Nephron (organoid): Measurements from ENCODE around the gene MTR.

ENCODE experiments used
- H3K27ac Mint-ChIP-seq, 3 experiments: 2 replicates each; pipeline ENCODE4 v1.8.0; 2020; ENCODE audit warnings: mixed read lengths in 3 of 3, mild to moderate bottlenecking in 2 of 3, moderate library complexity in 1 of 3
- H3K27me3 Mint-ChIP-seq: 2 replicates; pipeline ENCODE4 v1.8.0; 2021; ENCODE audit warnings: low read depth, mild to moderate bottlenecking, moderate library complexity, mixed read lengths
- H3K36me3 Mint-ChIP-seq: 2 replicates; pipeline ENCODE4 v1.8.0; 2020; ENCODE audit warnings: low read depth, mixed read lengths
- H3K4me1 Mint-ChIP-seq: 2 replicates; pipeline ENCODE4 v1.8.0; 2020; ENCODE audit warnings: mixed read lengths
- H3K4me3 Mint-ChIP-seq, 3 experiments: 2 replicates each; pipeline ENCODE4 v1.8.0; 2020; ENCODE audit warnings: mild to moderate bottlenecking in 3 of 3, mixed read lengths in 3 of 3, moderate library complexity in 2 of 3
- H3K9me3 Mint-ChIP-seq: 2 replicates; pipeline ENCODE4 v1.8.0; 2020; ENCODE audit warnings: mixed read lengths
- TF ChIP-seq, protein P1 (sequence below), 3 experiments: fragments of 200-600 bp; sonication (generic); IDR thresholded peaks; one replicate each; pipeline ENCODE4 v1.5.0; 2021; ENCODE audit warnings: antibody characterized with exemption in 3 of 3; ENCODE audit not compliant: unreplicated experiment in 3 of 3

MTR gene

GRCh38 chr1:236830560-236830959, 35.5 kb downstream of the MTR start:
- Mint-ChIP-seq H3K36me3 (peaks cover 63% of the 10 kb centered on the region), H3K4me1 (peaks cover 7% of the 10 kb centered on the region), H3K27me3 (no peaks in the 10 kb centered on the region), H3K4me3 (no peak overlapping the region), H3K9me3 (no peaks in the 10 kb centered on the region), H3K27ac (no peak overlapping the region)
- TF ChIP-seq, protein P1, sequence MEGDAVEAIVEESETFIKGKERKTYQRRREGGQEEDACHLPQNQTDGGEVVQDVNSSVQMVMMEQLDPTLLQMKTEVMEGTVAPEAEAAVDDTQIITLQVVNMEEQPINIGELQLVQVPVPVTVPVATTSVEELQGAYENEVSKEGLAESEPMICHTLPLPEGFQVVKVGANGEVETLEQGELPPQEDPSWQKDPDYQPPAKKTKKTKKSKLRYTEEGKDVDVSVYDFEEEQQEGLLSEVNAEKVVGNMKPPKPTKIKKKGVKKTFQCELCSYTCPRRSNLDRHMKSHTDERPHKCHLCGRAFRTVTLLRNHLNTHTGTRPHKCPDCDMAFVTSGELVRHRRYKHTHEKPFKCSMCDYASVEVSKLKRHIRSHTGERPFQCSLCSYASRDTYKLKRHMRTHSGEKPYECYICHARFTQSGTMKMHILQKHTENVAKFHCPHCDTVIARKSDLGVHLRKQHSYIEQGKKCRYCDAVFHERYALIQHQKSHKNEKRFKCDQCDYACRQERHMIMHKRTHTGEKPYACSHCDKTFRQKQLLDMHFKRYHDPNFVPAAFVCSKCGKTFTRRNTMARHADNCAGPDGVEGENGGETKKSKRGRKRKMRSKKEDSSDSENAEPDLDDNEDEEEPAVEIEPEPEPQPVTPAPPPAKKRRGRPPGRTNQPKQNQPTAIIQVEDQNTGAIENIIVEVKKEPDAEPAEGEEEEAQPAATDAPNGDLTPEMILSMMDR (IDR thresholded peaks at IDR 0.05; ENCODE audit: unreplicated experiment in 3 of 3) = no peak

- H3K4me1 Mint-ChIP-seq = peaks cover 7% of the 10 kb centered on the region
- peaks cover 65% of the 10 kb centered on the region for H3K36me3 Mint-ChIP-seq
- no peak overlapping the region for H3K27ac Mint-ChIP-seq
- TF ChIP-seq, protein P1 (IDR thresholded peaks at IDR 0.05; ENCODE audit: unreplicated experiment in 3 of 3) = no peak
- no peaks in the 10 kb centered on the region for H3K27me3 Mint-ChIP-seq
- H3K9me3 Mint-ChIP-seq = no peaks in the 10 kb centered on the region
- H3K4me3 Mint-ChIP-seq = no peak overlapping the region
Measured at GRCh38 chr1:236833575-236833974, 38.5 kb downstream of the MTR start.

GRCh38 chr1:236834876-236835275, 39.8 kb downstream of the MTR start:
- Mint-ChIP-seq H3K36me3 (peaks cover 63% of the 10 kb centered on the region), H3K9me3 (no peaks in the 10 kb centered on the region), H3K4me1 (peaks cover 7% of the 10 kb centered on the region), H3K4me3 (no peak overlapping the region), H3K27me3 (no peaks in the 10 kb centered on the region), H3K27ac (peak overlapping the region in 1 of 3 experiments; percentile 1)
- TF ChIP-seq, protein P1 (IDR thresholded peaks at IDR 0.05; ENCODE audit: unreplicated experiment in 3 of 3) = no peak

DNA sequence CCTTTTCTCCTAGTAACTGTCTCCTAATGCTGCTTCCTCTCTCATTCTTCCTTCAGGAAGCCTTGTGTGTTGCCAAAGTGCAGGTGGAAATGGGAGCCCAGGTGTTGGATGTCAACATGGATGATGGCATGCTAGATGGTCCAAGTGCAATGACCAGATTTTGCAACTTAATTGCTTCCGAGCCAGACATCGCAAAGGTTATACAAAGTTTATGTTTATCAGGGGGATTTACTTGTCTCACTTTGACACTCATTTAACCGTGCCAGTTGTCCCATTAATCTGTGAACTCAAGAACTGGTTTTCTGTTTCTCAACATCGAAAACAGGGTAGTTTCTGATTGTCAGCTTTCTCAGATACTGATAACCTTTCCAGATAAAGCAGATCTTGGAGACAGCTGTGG, 40.4 kb downstream of the MTR start:
- H3K9me3 Mint-ChIP-seq = no peaks in the 10 kb centered on the region
- H3K4me1 Mint-ChIP-seq = peaks cover 7% of the 10 kb centered on the region
- H3K27ac Mint-ChIP-seq = peak overlapping the region in 1 of 3 experiments; percentile 1
- peaks cover 64% of the 10 kb centered on the region for H3K36me3 Mint-ChIP-seq
- TF ChIP-seq, protein P1 (IDR thresholded peaks at IDR 0.05; ENCODE audit: unreplicated experiment in 3 of 3) = no peak
- no peak overlapping the region for H3K4me3 Mint-ChIP-seq
- H3K27me3 Mint-ChIP-seq = no peaks in the 10 kb centered on the region

DNA sequence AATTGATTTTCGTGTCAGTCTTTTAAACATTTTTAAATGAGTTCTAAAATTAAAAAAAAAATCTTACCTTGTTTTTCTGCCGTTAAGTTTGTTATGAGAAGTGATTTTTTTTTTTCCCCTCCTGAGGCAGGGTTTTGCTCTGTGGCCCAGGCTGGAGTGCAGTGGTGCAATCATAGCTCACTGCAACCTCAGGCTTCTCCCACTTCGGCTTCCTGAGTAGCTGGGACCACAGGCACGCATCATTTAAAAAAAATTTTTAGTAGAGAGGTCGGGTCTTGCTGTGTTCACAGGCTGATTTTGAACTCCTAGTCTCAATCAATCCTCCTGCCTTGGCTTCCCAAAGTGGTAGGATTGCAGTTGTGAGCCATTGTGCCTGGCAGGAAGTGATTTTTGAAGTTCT, 41.1 kb downstream of the MTR start:
- no peak overlapping the region for H3K27ac Mint-ChIP-seq
- TF ChIP-seq, protein P1 (IDR thresholded peaks at IDR 0.05; ENCODE audit: unreplicated experiment in 3 of 3) = no peak
- H3K36me3 Mint-ChIP-seq = peaks cover 65% of the 10 kb centered on the region

GRCh38 chr1:236837115-236837514, 42.0 kb downstream of the MTR start:
- H3K27ac Mint-ChIP-seq = peak overlapping the region in 2 of 3 experiments; percentile 50 to 53
- H3K4me3 Mint-ChIP-seq = no peak overlapping the region
- H3K36me3 Mint-ChIP-seq = peaks cover 65% of the 10 kb centered on the region
- H3K4me1 Mint-ChIP-seq = peaks cover 7% of the 10 kb centered on the region
- H3K9me3 Mint-ChIP-seq = no peaks in the 10 kb centered on the region
- TF ChIP-seq, protein P1 (IDR thresholded peaks at IDR 0.05; ENCODE audit: unreplicated experiment in 3 of 3) = no peak
- no peaks in the 10 kb centered on the region for H3K27me3 Mint-ChIP-seq

More for the DNA sequence above, 41.1 kb downstream of the MTR start:
- peaks cover 7% of the 10 kb centered on the region for H3K4me1 Mint-ChIP-seq
- H3K9me3 Mint-ChIP-seq = no peaks in the 10 kb centered on the region
- H3K4me3 Mint-ChIP-seq = no peak overlapping the region
- H3K27me3 Mint-ChIP-seq = no peaks in the 10 kb centered on the region
